ENCODE data around the gene IGSF8.

IGSF8 gene

GRCh38 chr1:160097911-160098851 lies at the start of gene IGSF8:
IGSF8 (minus strand) TSS chr1:160098619; CDS start chr1:160098472, 147 bp downstream.
- peak; percentile 88 to 90 for DNase-seq (ENCODE audit: low read depth in 2 of 2)

DNA sequence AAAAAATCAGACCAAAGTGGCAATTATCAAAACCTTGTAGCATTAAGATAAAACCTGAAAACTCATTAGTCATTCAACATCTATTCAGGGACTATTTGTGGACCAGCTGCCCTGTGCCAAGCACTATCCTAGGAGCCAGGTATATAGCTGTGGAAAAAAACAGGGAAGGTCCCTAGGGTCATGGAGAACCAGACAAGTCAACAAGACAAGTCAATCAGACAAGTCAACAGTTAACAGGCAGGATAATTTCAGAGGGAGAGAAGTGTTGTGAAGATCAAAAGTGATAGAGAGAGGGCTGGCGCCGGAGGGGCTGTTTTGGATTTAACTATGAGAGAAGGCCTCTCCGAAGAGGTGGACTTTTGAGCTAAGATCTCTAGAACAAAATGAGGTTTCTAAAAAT lies 49.7 kb upstream of the IGSF8 start:
- DNase-seq (ENCODE audit: low read depth in 2 of 2): no peak

GRCh38 chr1:160146107-160146506 lies 47.7 kb upstream of the IGSF8 start:
- no peak for DNase-seq (ENCODE audit: low read depth in 2 of 2)

GRCh38 chr1:160144921-160145320 lies 46.5 kb upstream of the IGSF8 start:
- no peak for DNase-seq (ENCODE audit: low read depth in 2 of 2)

- DNase-seq (ENCODE audit: low read depth in 2 of 2): no peak
Measured at GRCh38 chr1:160143695-160144094, 45.3 kb upstream of the IGSF8 start.

DNA sequence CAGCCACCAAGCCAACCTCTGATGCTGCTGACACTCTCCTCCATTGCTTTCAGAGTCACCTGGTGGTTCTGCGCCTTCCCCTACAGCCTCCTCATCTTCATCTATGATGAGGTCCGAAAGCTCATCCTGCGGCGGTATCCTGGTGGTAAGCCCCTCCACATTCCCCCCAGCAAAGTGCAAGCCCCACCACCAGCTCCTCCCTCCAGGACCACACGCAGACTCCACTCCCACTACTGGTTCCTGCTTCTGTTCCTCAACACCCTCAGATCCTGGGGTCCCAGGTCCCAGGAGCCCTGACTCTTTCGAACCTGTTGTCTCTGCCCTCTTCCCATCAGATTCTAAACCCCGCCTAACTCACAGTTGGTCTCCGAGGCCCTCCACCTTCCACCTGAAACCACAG lies 41.4 kb upstream of the IGSF8 start:
- DNase-seq (ENCODE audit: low read depth in 2 of 2): no peak

GRCh38 chr1:160137216-160137862 lies 38.9 kb upstream of the IGSF8 start:
- no peak for DNase-seq (ENCODE audit: low read depth in 2 of 2)

- DNase-seq (ENCODE audit: low read depth in 2 of 2): no peak
Measured at GRCh38 chr1:160136926-160137200, 38.4 kb upstream of the IGSF8 start.

GRCh38 chr1:160136121-160136925 lies 37.9 kb upstream of the IGSF8 start:
- no peak for DNase-seq (ENCODE audit: low read depth in 2 of 2)

GRCh38 chr1:160134791-160135572 lies 36.6 kb upstream of the IGSF8 start:
- no peak for DNase-seq (ENCODE audit: low read depth in 2 of 2)

DNA sequence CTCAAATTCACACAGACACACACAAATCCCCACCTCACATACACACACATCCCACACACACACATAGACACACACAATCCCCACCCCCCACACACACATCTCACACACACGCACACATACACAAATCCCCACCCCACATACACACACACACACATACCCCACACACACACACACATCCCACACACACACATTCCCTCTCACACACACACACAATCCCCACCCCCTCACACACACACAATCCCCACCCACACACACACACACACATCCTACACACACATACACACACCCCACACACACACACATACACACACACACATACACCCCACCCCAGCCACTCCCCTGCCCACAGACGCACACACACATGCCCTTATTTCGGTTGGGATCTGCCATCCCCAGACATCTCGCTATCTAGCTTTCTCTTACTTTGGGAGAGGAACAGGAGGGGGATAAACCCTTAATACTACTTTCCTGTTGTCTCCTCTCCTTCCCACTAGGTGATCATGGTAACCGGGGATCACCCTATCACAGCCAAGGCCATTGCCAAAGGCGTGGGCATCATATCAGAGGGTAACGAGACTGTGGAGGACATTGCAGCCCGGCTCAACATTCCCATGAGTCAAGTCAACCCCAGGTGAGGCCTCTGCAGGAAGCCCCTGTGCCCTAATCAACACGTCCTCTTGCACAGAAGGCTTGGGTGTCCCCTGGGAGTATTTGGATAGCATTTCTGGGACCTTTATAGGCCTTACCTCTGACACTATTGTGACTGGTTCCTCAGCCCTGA lies 35.8 kb upstream of the IGSF8 start:
- no peak for DNase-seq (ENCODE audit: low read depth in 2 of 2)

GRCh38 chr1:160131803-160132565 lies 33.6 kb upstream of the IGSF8 start:
- no peak for DNase-seq (ENCODE audit: low read depth in 2 of 2)

DNA sequence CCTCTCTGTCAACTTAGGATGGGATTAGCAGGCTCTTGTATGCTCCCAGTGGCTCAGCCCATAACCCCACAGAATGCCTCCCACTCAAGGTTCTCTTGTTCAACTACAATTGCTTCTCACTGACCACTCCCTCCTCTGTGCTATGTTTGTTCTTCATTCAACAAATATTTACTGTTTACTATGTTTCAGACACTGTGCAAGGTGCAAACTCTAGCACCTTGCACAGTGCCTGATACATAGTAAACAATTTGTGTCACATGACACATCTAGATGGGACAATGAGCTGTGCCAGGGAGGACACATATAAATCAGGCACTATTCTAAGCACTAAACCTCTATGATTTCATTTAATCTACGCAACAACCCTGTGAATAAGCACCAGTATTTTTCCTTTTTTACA lies 32.5 kb upstream of the IGSF8 start:
- DNase-seq (ENCODE audit: low read depth in 2 of 2): no peak

DNA sequence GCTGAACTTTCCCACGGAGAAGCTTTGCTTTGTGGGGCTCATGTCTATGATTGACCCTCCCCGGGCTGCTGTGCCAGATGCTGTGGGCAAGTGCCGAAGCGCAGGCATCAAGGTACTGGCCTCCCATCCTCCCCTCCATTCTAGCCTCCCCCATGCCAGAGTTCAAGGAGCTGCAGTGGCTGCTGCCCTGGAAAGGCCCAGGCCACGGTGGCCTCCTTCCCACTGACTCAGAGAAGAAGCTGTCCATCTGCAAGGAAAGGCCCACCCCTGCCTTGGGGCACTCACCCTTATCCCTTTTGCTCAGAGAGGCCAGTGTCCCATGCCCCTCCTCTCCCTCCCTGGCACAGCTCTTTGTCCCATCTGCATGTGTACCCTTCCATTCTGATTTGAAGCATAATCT lies 32.1 kb upstream of the IGSF8 start:
- no peak for DNase-seq (ENCODE audit: low read depth in 2 of 2)

DNA sequence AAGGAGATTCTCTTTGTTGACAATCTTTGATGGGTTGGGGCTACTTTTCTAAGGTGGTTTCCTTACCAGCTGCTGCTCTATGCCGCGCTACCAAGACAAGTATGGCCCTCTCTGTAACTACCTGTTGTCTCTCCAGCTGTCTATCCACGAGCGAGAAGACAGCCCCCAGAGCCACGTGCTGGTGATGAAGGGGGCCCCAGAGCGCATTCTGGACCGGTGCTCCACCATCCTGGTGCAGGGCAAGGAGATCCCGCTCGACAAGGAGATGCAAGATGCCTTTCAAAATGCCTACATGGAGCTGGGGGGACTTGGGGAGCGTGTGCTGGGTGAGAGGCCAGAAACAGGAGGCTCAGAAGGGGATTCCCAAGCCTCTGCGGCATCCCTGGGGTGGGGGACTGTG lies 31.5 kb upstream of the IGSF8 start:
- no peak for DNase-seq (ENCODE audit: low read depth in 2 of 2)

DNA sequence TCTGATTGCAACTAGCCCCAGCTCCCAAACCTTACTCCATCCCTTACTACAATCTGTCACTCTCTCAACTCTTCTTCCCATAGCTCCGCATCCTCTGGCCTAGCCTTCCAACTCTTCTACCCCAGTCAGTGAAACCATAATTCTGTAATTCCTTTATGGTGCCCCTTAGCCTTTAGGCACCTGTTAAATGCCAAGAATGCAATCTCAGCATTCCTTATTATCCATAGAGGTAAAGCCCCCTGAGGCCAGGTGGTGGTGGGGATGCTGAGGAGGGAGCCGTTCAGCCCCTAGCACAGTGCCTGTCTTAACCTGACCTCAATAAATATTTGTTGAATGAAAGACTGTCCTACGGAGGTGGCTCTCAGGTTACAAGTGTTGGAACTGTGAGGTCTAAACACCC lies 31.1 kb upstream of the IGSF8 start:
- no peak for DNase-seq (ENCODE audit: low read depth in 2 of 2)

GRCh38 chr1:160129046-160129445 lies 30.6 kb upstream of the IGSF8 start:
- DNase-seq (ENCODE audit: low read depth in 2 of 2): no peak

- no peak for DNase-seq (ENCODE audit: low read depth in 2 of 2)
Measured at GRCh38 chr1:160128636-160129035, 30.2 kb upstream of the IGSF8 start.

DNA sequence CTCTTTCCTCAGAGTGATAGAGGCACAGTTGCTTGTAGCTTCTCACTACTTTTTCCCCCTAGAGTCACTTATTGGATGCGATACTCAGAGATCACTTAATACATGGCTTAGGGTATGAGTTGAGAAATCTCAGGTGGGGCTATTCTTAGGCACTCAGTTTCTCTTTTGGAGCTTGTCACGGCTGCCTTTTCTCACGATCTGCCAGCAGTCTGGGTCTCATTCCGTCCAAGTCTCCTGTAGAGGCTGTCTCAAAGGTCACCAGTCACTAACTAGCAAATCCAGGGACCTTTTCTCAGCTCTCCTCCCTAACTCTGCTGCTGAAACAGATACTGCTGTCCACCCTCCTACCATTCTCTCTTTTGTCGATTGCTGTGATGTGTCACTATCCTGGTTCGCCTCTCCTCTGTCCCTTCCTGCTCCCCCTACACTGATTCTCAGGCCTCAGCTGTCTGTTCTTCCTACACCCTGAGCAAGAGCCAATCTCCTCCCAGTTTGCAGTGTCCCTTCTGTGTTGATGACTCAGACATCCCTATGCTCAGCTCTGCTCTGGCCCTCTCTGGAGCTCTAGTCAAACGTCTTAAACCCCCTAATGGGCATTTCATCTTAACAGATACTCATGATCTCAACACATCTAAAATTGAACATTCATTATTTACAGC lies 29.6 kb upstream of the IGSF8 start:
- no peak for DNase-seq (ENCODE audit: low read depth in 2 of 2)

DNA sequence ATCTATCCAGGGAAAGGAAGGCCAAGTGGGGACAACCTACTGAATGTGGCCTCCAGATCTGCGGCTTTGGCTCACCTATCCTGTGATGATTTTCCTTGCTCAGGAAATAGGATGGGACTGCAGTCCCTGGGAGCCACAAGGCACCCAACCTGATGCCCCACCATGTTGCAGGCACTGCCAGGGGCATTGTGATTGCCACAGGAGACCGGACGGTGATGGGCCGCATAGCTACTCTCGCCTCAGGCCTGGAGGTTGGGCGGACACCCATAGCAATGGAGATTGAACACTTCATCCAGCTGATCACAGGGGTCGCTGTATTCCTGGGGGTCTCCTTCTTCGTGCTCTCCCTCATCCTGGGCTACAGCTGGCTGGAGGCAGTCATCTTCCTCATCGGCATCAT lies 29.0 kb upstream of the IGSF8 start:
- DNase-seq (ENCODE audit: low read depth in 2 of 2): no peak
